Thyroid gland (tissue), 4 donors: ENCODE results near the gene ITGA8.

Experiments used
- POLR2A ChIP-seq, 2 donors: fragments of 450-650 bp; IDR thresholded peaks; one replicate each; pipeline ENCODE4 v1.6.1; 2017; ENCODE audit warnings: antibody characterized with exemption in 2 of 2, mild to moderate bottlenecking in 2 of 2, moderate library complexity in 1 of 2
- TF ChIP-seq, protein P1 (sequence below), 6 experiments: fragments of 200-600 bp in 3 of 6; fragments of 450-650 bp in 3 of 6; sonication (generic) in 3 of 6; IDR thresholded peaks; one replicate each; pipeline ENCODE4 v1.5.1; 2016 to 2019; ENCODE audit warnings: antibody characterized with exemption in 6 of 6, mild to moderate bottlenecking in 2 of 6, inconsistent platforms in 1 of 6, moderate library complexity in 1 of 6

DNA sequence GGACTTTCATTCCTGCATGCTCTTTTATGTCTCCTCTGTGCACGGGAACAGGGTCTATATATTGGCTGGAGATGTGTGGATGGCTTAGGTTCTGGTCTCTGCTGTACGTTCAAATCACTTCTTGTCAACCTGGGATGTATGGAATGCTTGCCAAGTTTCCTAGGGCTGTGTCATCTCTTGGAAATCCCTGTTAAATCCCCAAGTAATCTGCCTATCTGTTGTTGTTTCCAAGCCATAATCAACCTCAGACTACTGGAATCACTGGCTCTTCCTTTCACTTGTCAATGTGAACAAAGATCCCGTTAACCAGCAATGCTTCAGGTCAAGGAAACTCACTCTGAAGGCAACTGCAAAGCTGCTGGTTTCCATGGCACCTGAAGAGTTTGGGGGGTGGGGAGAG, 255.3 kb downstream of the ITGA8 start:
- TF ChIP-seq, protein P1, sequence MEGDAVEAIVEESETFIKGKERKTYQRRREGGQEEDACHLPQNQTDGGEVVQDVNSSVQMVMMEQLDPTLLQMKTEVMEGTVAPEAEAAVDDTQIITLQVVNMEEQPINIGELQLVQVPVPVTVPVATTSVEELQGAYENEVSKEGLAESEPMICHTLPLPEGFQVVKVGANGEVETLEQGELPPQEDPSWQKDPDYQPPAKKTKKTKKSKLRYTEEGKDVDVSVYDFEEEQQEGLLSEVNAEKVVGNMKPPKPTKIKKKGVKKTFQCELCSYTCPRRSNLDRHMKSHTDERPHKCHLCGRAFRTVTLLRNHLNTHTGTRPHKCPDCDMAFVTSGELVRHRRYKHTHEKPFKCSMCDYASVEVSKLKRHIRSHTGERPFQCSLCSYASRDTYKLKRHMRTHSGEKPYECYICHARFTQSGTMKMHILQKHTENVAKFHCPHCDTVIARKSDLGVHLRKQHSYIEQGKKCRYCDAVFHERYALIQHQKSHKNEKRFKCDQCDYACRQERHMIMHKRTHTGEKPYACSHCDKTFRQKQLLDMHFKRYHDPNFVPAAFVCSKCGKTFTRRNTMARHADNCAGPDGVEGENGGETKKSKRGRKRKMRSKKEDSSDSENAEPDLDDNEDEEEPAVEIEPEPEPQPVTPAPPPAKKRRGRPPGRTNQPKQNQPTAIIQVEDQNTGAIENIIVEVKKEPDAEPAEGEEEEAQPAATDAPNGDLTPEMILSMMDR (IDR thresholded peaks at IDR 0.05) = no peak
- TF ChIP-seq POLR2A (IDR thresholded peaks at IDR 0.05) = no peak
